ENCODE measurements around the gene MVB12B.
"Not testable (repeated sequence)": the region's sequence is repeated elsewhere in the genome, so short reads cannot be mapped to it uniquely, and the experiment has no call there.

MVB12B gene

DNA sequence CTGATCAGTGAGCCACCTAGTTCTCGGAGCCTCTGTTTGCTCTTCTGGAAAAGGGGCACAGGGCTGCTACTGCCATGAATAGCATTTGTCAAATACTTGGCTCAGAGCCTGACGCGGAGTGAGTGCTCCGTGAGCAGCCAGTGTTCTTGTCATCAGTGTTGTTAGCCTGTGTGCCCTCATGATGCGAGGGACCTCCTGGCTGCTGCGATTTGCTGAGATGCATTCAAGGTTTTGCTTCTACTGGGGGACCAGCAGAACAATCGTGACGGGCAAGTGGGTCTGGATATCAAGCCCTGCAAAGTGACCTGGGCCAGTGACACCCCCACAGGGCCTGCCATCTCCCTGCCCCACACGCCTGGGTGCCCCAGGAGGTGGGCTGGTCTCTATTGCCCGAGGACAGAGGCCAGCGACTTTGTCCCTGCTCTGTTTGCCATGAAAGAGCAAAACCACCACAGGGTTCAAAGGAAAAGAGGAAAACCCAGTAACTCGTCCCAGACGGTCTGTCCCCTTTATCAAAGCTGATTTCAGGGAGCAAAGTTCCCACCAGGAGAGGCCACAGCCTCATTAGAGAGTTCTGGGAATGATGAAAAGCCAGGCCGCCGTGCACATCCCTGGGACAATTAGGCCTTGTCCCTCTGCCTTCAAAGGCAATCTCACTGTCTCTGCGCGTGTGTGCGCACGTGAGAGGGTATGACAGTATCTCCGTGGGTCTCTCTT, 200.6 kb downstream of the MVB12B start:
- no peak for DNase-seq

DNA sequence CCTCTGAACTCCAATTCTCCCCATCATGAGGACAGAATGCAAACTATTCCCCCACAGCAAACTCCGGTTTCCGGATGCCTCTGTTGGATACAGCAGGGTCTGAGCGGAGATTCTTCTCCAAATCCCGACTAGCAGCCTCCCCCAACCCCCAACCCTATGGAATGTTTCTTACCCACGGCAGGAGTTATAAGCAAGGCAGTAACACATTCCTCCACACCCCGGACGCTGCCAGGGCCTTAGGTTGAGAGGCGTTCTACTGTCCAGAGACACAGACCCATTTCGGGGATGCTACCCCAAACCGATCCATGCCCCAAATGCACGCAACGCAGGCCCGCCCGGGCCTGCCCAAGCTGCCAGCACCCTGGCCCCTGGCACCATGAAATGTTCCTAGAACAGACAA, 201.5 kb downstream of the MVB12B start:
- DNase-seq, result no peak

DNA sequence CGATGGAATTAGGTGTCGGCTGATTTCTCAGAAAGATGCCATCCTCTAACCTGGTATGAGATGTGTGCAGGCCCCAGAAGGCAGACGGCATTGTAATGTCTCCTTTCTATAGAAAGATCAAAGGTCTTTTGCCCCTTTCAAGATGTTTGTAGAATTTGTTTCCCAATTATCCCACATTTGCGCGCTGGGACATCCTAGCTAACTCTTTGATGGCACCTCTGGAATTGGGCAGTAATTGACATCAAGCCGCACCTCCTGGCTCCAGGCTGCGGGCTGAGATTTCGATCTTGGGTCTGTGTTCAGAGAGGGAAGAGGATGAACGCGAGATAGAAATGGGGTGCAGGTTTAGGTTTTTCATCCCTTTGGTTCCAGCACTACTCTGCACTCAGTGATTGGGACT, 202.3 kb downstream of the MVB12B start:
- no peak for DNase-seq

DNA sequence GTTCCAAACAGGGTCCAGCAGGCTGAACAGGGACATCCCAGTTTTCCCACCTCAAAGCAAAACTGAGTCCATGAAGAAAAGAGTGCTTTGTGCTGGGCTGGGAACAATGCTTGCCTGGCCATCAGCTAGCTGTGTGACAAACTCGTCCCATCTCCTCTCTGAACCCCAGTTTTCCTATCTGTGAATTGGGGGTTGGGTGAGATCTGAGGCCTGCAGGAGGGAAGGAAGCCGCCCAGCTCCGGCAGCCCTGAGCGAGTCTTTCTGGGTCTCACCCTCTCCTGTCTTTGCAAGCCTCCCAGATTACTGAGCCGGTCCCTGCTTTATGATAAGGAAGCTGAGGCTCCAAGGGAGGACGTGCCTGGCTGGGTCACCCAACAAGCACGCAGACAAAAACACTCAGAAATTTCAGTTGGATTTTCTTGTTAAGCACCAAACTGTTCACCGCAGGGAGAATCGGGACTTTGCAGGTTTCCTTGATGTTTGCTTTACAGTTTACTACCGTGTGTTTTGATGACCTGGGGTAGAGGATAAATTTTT, 204.5 kb downstream of the MVB12B start:
- no peak for DNase-seq

DNA sequence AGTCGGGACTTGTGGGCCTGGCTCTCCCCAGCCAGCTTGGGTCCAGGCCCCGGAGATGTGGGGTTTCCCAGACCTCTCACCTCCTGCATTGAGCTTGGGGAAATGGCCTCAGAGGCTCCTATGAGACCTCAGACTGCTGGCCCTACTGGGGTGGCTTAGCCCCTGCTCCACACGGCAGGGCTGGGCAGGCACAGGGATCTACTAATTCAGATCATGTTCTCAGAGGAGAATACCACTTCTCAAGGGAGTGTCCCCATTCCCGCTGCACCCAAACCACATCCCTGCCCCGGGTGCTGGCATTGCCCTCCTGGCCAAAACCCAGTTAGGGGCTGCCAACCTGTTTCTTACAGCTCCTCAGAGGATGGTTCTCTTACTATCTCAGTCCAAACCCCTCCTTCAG, 205.0 kb downstream of the MVB12B start:
- no peak for DNase-seq

DNA sequence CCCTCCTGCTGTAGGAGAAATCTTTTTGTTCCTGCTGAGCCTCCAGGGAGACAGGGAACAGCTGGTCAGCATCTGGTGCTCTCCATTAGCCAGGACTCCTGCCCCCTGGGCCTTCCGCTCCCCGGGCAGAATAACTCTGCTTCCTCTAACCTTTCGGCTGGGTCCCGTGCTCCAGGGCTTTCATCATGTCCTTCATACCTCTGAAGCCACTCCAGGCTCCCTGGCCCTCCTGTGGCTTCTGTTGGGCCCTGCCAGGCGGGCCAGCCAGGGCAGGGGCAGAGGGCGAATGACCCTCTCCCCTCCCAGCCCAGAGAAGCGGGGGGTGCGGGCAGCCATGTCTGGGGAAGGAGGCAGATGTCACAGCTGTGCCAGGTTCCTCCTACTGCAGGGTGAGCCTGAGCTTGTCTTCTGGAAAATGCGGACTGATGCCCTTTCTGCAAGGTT, 205.4 kb downstream of the MVB12B start:
- no peak for DNase-seq

DNA sequence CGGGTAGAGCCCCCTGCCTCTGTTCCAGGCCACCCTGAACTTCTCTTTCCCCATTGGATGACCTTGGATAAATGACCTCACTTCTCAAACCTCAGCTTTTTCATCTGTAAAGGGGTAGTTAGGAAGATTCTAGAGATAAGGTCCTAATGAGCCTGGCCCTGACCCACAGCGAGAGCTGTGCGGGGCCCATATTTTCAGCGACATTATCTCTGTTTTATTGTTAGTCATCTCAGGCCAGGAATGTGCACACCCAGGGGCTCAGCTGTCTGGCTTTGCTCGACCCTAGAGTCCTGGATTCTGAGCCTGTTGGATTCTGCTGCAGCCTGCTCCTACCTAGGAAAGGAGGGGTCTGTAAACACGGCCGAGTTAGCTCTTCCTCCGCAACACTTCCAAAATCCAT, 205.9 kb downstream of the MVB12B start:
- DNase-seq, result no peak

DNA sequence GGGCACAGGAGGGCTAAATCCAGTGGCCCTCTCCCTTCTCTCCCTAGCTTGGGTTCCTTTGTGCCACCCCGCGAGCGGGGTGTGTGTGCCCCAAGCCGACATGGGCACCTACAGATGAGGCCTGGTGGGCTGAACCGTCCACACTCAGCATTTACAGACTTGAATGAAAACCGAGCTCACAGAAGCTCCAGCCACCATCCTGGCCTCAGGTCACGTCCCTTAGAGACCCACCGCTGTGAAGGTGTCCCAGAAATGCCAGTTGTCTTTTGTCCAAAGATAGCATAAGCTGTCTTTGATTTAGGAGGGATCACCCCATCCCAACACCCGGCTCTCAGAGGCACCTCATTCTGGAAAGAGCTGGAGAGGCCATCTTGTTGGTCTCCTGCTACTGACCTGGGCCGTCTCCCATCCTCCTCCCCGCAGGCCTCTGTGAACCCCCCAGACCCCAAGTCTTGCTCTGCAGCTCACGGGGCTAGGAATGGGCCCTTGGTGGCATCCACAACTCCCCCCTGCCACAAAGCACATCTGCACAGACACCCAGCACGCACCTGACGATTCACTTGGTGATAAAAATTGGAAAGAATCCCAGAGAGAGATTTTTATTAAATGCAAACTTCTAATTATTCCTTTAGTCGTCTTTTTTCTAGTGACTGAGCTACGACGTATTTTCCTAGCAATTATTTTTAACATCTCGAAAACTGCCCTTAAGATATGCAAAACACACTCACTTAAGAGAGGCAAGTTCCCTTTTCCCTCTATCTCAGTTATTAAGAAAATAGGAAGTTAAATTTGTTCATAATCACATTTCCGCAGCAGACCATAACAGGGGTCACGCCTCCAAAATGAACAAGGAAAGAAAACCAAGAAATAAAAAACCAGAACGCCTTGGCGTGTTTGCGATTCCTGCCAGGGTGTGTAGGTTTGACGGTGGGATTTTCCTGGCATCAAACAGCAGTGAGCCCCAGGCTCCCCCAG, 206.6 kb downstream of the MVB12B start:
- DNase-seq, result no peak

DNA sequence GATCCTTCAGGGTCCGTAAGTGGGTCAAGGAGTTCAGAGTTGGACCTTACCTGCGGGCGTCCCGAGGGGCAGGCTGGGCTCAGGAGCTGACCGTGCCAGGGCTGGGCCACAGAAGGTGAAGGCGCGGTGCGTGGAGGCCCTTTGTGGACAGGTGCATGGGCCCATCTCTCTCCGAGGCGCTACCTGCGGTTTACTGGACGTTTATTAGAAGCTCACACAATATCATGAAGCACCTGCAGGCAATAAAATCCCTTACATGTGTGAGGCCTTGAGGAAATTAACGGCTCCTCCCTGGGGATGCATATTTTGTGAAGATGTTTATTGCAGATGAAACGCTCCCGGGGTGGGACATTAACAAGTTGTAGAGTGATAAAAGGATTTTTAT, 207.3 kb downstream of the MVB12B start:
- no peak for DNase-seq

DNA sequence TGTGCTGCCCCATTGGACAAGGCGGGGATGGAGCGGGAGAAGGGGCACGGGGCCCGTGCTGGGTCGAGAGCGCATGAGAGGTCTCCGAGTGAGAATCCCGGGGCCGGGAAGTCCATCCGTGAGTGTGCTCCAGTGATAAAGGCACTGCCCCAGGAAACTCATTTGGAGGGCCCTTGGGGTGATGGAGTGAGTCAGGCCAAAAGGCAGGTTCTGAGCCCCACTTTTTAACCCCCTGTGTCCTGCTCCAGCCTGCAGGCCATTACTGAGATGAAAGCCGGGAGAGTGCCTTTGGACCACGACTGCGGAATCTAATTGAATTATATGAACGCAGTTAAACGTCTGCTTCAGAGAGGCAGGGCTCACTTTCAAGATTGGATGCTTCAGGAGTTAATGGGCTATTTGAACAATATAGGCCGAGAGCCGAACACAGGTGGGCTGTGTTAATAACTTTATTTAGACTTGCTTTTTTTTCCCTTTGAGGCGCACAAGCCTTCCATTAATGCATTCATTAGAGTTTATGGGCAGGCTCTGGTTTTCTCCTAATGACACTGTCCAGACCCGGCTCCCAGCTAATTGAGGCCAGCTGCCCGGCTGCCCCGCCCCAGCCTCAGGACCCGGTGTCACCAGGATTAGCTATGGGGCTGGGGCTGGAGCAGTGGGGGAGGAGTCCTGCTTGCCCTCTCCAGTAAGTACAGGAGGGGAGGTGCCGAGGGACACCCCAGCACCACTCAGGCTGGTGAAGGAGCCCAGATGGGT, 208.0 kb downstream of the MVB12B start:
- no peak for DNase-seq

DNA sequence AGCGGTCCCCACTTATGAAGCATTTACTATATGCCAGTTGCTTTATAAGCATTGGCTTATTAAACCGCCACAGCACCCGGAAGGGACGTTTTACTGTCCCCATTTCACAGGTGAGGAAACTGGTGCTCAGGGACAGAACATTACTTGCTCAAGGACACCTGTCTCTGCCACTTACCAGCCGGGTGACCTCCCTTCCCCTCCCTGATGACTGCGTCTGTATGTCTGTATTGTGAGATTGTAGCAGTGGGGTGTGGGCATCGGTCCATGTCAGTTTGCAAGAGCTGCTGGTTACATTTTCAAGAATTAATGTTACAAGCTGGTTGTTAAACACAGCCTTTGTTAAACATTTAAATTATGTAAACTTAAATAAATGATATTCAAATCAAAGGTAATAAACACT, 209.5 kb downstream of the MVB12B start:
- DNase-seq, result no peak

DNA sequence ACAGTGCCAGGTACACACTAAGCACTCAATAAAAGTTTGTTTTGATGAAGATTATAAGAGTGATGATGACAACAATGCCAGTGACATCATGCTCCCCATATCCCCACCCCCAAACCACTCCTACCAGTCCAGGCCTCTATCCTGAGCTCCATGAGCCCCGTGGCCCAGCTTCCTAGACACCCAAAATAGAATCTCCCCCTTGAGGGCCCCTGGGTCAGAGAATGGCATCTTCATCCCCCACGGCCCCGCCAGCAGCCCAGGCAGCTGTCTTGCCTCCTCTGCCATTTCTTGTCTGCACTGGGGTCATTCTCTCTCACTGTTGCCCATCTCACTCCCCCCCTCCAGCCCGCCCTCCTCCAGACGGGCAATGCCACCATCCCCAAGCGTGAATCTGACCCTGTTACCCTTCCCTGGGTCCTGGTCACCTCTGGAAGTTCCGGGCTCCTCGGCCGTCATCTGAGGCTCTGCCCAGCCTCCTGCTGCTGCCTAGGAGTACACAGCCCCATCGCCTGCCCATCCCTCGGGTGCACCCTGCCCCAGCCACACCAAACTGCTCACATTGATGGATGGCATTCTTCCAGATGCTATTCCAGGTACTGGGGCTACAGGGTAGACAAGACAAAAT, 210.3 kb downstream of the MVB12B start:
- DNase-seq, result no peak

DNA sequence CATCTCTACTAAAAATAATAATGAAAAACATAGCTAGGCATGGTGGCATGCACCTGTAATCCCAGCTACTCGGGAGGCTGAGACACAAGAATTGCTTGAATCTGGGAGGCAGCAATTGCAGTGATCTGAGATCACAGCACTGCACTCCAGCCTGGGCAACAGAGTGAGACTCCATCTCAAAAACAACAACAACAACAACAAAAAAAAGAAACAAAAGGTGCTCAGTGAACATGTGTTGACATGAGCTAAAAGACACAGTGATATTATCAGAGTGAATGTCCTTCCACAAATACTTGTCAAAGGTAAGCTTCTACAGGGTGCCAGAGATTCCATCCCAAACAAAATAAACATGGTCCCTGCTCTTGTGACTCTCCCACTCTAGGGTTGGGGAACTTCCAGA, 211.9 kb downstream of the MVB12B start:
- no peak for DNase-seq

DNA sequence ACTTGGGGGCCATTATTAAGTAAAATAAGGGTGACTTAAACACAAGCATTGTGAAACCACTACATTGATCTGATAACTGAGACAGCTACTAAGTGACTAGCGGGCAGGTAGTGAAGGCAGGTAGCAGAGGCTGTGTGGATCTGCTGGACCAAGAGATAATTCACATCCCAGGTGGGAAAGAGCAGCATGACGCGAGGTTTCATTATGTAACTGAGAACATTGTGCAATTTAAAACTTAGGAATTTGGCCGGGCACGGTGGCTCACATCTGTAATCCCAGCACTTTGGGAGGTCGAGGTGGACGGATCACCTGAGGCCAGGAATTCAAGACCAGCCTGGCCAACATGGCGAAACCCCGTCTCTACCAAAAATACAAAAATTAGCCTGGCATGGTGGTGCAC, 213.8 kb downstream of the MVB12B start:
- not testable (repeated sequence) for DNase-seq

DNA sequence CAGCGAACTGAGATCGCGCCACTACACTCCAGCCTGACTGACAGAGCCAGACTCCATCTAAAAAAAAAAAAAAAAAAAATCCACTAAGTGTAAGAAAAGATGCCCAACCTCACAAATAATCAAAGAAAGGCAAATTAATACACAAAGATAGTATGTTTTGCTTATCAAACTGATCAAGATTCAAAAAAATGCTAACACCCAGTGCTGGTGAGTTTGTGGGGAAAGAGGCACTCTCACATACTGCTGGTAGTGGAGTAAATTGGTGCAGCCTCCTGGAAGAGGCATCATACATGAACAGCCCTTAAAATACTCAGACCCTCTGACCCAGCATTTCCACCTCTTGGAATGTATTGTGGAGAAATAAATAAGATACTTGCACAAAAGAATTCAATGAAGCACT, 216.9 kb downstream of the MVB12B start:
- DNase-seq, result no peak

DNA sequence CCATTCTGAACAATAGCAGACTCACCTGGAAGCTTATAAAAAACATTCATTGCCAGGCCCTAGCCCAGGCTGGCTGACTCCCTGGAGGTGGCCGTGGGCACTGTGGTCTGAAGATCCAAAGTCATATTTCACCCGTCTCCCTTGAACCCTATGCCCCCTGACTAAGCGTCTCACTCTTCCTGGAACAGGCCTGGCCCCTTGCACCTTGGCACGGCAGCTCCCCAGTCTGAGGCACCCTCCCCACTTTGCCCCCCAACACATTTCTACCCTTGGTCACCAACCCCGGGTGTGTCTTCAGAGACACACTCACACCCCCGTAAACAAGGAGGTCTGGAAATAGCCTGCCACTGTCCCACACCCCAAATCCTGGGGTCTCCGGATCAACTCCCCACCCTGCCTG, 218.5 kb downstream of the MVB12B start:
- no peak for DNase-seq

DNA sequence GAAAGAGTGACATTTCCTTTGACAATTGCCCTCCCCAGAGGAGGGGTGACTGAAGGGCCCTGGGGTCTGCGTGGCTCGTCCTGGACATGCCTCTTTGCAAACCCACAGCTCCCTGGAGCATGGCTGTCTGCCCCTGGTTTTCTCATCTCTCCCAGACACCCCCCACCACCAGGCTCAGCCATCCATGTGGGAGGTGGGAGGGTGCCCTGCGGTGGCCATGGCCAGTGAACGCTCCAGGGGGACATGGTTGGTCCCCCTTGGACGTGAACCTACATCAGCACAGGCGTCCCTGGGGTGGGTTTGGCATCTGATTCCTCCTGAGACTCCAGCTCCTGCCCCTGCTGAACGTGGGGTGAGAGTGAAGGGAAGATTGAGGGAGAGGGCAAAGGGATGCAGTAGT, 219.4 kb downstream of the MVB12B start:
- no peak for DNase-seq

DNA sequence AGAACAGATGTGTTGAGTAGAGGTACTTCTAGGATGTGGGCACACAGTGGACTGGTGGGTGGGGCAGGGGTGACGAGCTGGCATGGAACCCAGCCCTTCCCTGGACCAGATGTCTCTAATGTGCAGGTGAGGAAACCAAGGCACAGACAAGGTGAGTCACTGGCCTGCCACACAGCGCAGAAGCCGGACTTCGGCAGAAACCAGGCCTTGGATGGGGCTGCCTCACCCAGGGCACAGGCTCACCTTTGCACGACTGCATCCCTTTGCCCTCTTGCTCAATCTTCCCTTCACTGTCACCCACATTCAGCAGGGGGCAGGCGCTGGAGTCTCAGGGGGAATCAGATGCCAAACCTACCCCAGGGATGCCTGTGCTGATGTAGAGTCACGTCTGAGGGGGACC, 221.7 kb downstream of the MVB12B start:
- no peak for DNase-seq

DNA sequence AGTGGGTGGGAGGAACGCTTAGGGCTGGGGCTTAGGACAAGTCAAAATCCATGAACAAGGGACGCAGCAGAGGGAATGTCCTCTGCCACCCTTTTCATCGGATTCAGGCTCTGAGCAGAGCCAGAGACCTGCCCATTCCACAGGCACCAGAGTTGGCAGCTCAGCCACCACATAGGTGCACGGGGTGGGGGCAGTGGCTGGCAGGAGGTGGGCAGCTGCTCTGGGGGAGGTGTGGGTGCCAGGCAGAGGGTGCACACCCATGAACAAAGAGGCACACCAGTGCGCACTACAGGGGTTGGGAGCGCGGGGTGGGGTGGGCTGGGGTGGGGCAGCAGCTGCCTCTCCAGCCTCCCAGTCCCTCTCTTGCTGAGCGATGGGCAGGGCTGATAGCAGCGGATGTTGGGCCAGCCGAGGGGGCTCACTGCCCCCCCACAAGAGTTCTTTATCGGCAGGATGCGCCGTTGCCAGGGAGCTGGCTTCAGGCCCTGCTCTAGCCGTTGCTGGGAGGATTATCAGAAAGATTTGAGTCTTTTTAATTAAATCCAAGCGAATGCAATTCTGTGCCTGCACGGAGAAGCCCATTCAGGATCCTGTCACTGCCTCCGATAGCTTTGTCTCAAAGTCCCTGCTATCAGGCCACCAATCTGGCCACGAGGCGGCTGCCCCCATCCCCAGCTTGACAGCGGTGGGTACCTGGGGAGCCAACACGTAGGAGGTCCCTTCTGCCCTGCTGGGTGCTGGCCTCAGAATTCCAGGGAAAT, 222.8 kb downstream of the MVB12B start:
- DNase-seq, result no peak

DNA sequence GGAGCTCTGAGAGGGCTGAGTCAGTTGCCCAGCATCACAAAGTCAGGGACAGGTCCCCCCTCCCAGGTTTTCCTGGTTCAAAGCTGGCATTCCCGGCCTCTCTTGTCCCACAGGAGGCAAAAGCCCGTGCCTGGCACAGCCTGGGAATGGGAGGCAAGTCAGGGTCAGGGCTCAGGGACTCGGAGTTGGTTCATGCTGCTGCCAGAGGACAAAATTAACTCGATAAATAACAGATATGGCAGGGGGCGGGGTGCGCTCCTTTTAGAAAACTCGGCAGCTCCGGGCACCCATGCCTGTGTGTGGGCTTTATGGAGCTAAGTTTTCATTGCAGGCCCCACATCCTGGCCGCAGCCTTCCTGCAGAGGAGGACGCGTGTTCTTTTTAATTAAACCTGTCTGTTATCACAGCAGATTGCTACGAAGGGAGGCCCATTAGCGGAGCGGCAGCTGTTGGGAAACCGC, 224.3 kb downstream of the MVB12B start:
- DNase-seq, result no peak

DNA sequence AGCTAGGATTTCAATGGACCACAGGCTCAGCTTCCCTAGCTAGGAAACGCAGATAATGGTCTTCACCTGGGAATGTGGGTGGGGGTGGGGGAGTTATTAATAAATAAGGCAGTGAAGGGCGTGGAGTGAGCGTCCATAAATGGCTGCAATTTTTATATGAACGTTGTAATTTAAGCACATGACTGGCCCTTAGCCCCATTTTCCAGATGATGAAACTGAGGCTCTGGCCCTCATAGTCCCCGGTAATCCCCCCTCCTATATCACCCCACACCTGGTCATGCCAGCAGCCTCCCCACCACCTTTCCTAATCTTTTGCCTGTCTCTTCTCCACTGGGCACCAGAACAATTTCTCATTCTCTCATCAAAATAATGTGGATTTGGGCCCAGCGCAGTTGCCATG, 225.2 kb downstream of the MVB12B start:
- no peak for DNase-seq

DNA sequence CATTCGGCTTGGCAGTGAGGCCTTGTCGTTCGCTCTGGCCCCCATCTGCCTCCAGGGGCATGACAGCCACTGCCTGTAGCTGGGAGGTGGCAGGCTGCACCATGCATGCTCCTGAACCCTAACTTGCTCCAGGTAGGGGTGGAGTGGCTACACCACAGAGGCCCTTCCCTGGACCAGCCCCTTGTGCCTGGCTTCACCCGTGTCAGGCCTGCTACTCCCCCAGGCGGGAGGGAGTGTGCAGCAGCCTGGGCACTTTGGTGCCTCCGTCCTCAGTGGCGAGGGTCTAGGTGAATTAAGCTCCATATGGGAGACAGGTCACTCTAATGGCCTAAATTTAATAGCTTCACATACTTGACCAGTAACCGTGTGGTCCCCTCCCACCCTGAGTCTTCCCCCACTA, 227.7 kb downstream of the MVB12B start:
- DNase-seq, result no peak

Measured in NCI-H1930 (cell line).